ENCODE data around the gene SLC9A8.

DNA sequence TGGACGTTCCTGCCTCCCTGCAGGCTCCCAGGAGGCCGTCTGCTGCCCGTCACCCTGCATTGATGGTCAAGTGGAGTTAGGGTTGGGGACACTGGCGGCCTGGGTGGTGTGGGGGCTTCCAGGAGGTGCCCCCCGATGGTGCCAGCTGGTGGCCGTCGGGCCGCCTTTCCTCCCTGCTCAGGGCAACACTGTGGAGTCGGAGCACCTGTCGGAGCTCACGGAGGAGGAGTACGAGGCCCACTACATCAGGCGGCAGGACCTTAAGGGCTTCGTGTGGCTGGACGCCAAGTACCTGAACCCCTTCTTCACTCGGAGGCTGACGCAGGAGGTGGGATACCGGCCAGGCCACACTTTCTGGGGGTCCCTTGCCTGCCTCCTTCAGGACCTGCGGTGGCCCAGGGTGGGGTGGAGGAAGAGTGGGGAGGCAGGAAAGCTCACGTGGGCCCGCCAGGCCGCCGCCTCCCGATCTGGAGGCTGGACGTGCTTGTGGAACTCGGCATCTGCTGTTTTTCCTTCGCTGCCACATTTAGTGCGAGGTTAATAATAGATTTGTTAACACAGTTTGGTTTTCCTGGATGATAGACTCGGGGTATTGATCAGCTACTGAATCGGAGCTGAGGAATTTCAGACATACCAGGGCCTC, 74.1 kb downstream of the SLC9A8 start:
- TF ChIP-seq, protein P1, sequence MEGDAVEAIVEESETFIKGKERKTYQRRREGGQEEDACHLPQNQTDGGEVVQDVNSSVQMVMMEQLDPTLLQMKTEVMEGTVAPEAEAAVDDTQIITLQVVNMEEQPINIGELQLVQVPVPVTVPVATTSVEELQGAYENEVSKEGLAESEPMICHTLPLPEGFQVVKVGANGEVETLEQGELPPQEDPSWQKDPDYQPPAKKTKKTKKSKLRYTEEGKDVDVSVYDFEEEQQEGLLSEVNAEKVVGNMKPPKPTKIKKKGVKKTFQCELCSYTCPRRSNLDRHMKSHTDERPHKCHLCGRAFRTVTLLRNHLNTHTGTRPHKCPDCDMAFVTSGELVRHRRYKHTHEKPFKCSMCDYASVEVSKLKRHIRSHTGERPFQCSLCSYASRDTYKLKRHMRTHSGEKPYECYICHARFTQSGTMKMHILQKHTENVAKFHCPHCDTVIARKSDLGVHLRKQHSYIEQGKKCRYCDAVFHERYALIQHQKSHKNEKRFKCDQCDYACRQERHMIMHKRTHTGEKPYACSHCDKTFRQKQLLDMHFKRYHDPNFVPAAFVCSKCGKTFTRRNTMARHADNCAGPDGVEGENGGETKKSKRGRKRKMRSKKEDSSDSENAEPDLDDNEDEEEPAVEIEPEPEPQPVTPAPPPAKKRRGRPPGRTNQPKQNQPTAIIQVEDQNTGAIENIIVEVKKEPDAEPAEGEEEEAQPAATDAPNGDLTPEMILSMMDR (IDR thresholded peaks at IDR 0.05; ENCODE audit: insufficient read depth, low read length) = no peak
- TF ChIP-seq GABPA (IDR thresholded peaks at IDR 0.05; ENCODE audit: low read depth) = no peak
- TF ChIP-seq, protein P2, sequence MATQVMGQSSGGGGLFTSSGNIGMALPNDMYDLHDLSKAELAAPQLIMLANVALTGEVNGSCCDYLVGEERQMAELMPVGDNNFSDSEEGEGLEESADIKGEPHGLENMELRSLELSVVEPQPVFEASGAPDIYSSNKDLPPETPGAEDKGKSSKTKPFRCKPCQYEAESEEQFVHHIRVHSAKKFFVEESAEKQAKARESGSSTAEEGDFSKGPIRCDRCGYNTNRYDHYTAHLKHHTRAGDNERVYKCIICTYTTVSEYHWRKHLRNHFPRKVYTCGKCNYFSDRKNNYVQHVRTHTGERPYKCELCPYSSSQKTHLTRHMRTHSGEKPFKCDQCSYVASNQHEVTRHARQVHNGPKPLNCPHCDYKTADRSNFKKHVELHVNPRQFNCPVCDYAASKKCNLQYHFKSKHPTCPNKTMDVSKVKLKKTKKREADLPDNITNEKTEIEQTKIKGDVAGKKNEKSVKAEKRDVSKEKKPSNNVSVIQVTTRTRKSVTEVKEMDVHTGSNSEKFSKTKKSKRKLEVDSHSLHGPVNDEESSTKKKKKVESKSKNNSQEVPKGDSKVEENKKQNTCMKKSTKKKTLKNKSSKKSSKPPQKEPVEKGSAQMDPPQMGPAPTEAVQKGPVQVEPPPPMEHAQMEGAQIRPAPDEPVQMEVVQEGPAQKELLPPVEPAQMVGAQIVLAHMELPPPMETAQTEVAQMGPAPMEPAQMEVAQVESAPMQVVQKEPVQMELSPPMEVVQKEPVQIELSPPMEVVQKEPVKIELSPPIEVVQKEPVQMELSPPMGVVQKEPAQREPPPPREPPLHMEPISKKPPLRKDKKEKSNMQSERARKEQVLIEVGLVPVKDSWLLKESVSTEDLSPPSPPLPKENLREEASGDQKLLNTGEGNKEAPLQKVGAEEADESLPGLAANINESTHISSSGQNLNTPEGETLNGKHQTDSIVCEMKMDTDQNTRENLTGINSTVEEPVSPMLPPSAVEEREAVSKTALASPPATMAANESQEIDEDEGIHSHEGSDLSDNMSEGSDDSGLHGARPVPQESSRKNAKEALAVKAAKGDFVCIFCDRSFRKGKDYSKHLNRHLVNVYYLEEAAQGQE (IDR thresholded peaks at IDR 0.05; ENCODE audit: insufficient replicate concordance, low read depth) = no peak

Data from HL-60 (cell line).